Endothelial cell (in vitro differentiated cells): ENCODE results near the gene BTBD16. TPM values are rescaled to one million over a fixed set of nuclear protein-coding genes. Genes with fewer than 3 reads are reported as not detected.

Source experiments
- DNase-seq: peaks from one replicate; pipeline ENCODE4 v3.0.0; 2021; ENCODE audit warnings: low spot score
- H3K27ac Mint-ChIP-seq: one replicate; pipeline ENCODE4 v1.8.0; 2021; ENCODE audit warnings: mixed read lengths, inconsistent platforms; ENCODE audit not compliant: unreplicated experiment
- H3K27me3 Mint-ChIP-seq: one replicate; pipeline ENCODE4 v1.8.0; 2021; ENCODE audit warnings: mild to moderate bottlenecking, moderate library complexity, mixed read lengths, inconsistent platforms; ENCODE audit not compliant: unreplicated experiment
- H3K36me3 Mint-ChIP-seq: one replicate; pipeline ENCODE4 v1.8.0; 2021; ENCODE audit warnings: mild to moderate bottlenecking, low read depth, mixed read lengths, inconsistent platforms; ENCODE audit not compliant: unreplicated experiment
- H3K4me1 Mint-ChIP-seq: one replicate; pipeline ENCODE4 v1.8.0; 2021; ENCODE audit warnings: mild to moderate bottlenecking, mixed read lengths, inconsistent platforms; ENCODE audit not compliant: unreplicated experiment
- H3K4me3 Mint-ChIP-seq: one replicate; pipeline ENCODE4 v1.8.0; 2021; ENCODE audit warnings: mild to moderate bottlenecking, mixed read lengths, inconsistent platforms; ENCODE audit not compliant: unreplicated experiment
- H3K9me3 Mint-ChIP-seq: one replicate; pipeline ENCODE4 v1.8.0; 2021; ENCODE audit warnings: mixed read lengths, inconsistent platforms; ENCODE audit not compliant: unreplicated experiment
- CTCF ChIP-seq: fragments of 200-600 bp; sonication (generic); IDR thresholded peaks from one replicate; pipeline ENCODE4 v1.5.0; 2021; ENCODE audit warnings: antibody characterized with exemption; ENCODE audit not compliant: unreplicated experiment
- total RNA-seq: library from RNA; stranded (reverse); fragmentation: NEBNext Ultra II Directional; extraction: Animal tissue kit (Norgen Biotek cat#: 25700); gene quantifications from one replicate; pipeline ENCODE4 v1.2.1, GENCODE V29; 2021; ENCODE audit not compliant: unreplicated experiment

BTBD16 gene
- total RNA-seq, 1 donor from 2014 or later, result 0.23 TPM

DNA sequence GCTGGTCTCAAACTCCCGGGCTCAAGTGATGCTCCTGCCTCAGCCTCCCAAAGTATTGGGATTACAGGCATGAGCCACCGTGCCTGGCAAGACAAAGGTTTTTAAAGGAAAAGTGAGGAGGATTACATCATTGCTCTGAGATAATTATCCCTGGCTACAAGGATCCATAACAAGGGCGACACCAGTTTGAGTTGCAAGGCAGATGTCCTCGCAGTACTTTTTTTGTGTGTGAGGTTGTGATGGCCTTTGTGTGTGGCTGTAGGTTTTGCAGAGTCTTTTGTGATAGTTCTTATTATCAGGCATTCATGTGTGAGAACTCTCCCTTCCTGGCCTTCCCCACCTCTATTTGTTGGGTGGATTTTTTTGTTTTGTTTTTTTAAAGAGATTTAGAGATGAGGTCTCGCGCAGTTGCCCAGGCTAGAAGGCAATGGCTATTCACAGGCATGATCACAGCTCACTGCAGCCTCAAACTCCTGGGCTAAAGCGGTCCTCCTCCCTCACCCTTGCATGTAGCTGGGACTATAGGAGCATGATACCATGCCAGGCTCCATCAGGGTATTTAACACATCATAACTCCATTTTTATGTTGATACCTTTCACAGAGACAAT, 10.0 kb downstream of the BTBD16 start:
- no peak overlapping the region for H3K27ac Mint-ChIP-seq
- no peaks in the 10 kb centered on the region for H3K9me3 Mint-ChIP-seq
- H3K4me3 Mint-ChIP-seq, result no peak overlapping the region
- peaks cover 7% of the 10 kb centered on the region for H3K4me1 Mint-ChIP-seq
- no peak for TF ChIP-seq CTCF
- no peaks in the 10 kb centered on the region for H3K27me3 Mint-ChIP-seq
- no peaks in the 10 kb centered on the region for H3K36me3 Mint-ChIP-seq
- DNase-seq, result no peak

- no peaks in the 10 kb centered on the region for H3K27me3 Mint-ChIP-seq
- H3K4me1 Mint-ChIP-seq, result peaks cover 7% of the 10 kb centered on the region
- H3K27ac Mint-ChIP-seq, result no peak overlapping the region
- no peak for DNase-seq
- H3K4me3 Mint-ChIP-seq, result no peak overlapping the region
- no peak for TF ChIP-seq CTCF
- H3K36me3 Mint-ChIP-seq, result no peaks in the 10 kb centered on the region
- no peaks in the 10 kb centered on the region for H3K9me3 Mint-ChIP-seq
These were observed 10.7 kb downstream of the BTBD16 start for GRCh38 chr10:122281751-122282150.

- peaks cover 9% of the 10 kb centered on the region for H3K4me1 Mint-ChIP-seq
- no peak overlapping the region for H3K4me3 Mint-ChIP-seq
- no peak for TF ChIP-seq CTCF
- no peaks in the 10 kb centered on the region for H3K9me3 Mint-ChIP-seq
- H3K27ac Mint-ChIP-seq, result no peak overlapping the region
- H3K27me3 Mint-ChIP-seq, result no peaks in the 10 kb centered on the region
- DNase-seq, result no peak
- no peaks in the 10 kb centered on the region for H3K36me3 Mint-ChIP-seq
These were observed 11.2 kb downstream of the BTBD16 start for GRCh38 chr10:122282253-122282671.

DNA sequence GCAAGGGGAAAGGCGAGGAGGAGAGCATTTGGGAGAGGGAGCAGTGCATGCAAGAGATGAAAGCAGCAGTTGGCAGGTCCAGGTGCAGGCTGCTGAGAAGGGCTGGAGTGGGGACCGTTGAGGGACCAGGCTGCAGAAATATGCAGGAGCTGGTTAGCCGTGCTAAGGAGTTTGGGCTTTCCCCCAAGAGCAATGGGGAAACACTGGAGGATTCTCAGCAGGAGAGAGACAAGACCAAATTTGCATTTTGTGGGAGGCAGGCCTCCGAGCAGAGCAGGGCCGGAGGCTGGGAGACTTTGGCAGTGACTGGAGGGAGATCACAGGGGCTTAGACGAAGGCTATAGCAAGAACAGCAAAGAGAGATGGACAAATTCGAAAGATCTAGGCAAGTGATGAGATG, 11.8 kb downstream of the BTBD16 start:
- Mint-ChIP-seq H3K9me3 (no peaks in the 10 kb centered on the region), H3K36me3 (no peaks in the 10 kb centered on the region), H3K4me3 (no peak overlapping the region), H3K4me1 (peaks cover 15% of the 10 kb centered on the region), H3K27ac (no peak overlapping the region), H3K27me3 (no peaks in the 10 kb centered on the region)
- DNase-seq, result no peak
- TF ChIP-seq CTCF, result no peak

- Mint-ChIP-seq H3K27ac (no peak overlapping the region), H3K9me3 (no peaks in the 10 kb centered on the region), H3K4me1 (peaks cover 15% of the 10 kb centered on the region), H3K4me3 (no peak overlapping the region), H3K36me3 (no peaks in the 10 kb centered on the region), H3K27me3 (peaks cover 2% of the 10 kb centered on the region)
- TF ChIP-seq CTCF, result no peak
- DNase-seq, result no peak
These were observed 14.7 kb downstream of the BTBD16 start for GRCh38 chr10:122285506-122286444.
